K562 (cell line): Measurements from ENCODE around the gene COQ9.

Experiments used
- ETV5 ChIP-seq: sonication (generic); formaldehyde crosslinking; IDR thresholded peaks from 2 replicates; pipeline ENCODE4 v1.4.0; 2020; ENCODE audit warnings: low read depth, mild to moderate bottlenecking, missing genetic modification reagents
- FOXP1 ChIP-seq: sonication (generic); formaldehyde crosslinking; IDR thresholded peaks from 2 replicates; pipeline ENCODE4 v1.8.0; 2022; ENCODE audit warnings: mild to moderate bottlenecking, missing genetic modification reagents
- NFE2 ChIP-seq: IDR thresholded peaks from 2 replicates; pipeline ENCODE4 v1.6.1; 2014; ENCODE audit warnings: antibody characterized with exemption, low read depth
- POLR2A ChIP-seq: fragments of 450-650 bp; conservative IDR thresholded peaks from 2 replicates; pipeline ENCODE4 v1.6.1; 2016
- ZBTB7A ChIP-seq: IDR thresholded peaks from 2 replicates; pipeline ENCODE4 v1.6.1; 2011; ENCODE audit warnings: low read depth, mild to moderate bottlenecking, low read length, moderate library complexity, borderline replicate concordance; ENCODE audit not compliant: control insufficient read depth
- ZNF217 ChIP-seq: sonication (generic); formaldehyde crosslinking; IDR thresholded peaks from 2 replicates; pipeline ENCODE4 v1.8.0; 2022; ENCODE audit warnings: mild to moderate bottlenecking, missing genetic modification reagents

DNA sequence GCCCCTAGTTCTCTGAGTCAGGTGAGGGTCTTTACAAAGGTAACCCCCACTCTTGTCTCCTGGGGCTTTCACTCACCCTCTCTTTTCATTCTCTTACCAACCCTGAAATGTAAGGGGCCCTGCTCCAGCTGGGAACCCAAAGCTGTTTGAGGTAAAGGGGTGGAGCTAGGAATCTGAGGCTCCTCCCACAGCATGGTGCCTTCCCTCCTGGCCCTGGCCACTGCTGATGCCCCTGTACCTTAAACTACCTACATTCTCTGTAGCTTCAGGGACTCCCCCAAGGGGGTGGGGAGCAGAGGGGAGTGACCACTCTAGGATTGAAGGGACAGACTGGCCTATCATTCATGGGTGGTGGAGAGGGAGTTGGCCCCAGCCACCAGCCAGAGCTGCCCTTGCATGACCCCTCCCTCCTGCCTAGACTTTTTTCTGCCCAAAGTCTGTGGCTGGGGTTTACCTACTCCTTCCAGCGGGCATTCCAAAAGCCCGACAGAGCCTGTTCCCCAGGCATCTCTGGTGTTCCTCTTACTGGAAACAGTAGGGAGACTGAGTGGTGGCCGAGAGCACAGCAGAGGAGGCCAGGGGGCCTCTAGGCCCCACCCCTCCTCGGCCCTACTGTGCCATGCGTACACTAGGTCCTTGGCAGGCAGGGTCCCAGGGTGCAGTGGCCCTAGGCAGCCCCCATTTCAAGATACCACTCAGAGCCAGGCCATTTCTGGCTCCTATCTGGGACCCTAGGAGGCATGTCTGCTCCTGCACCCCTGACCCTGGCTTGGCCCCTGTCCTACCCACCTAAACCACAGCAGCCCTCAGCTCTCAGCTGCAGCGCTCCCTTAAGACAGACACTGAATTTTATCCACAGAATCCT, 29.5 kb downstream of the COQ9 start:
- no peak for TF ChIP-seq ZBTB7A
- no peak for TF ChIP-seq POLR2A
- no peak for TF ChIP-seq ZNF217 (CRISPR knock-in tag)
- no peak for TF ChIP-seq NFE2
- TF ChIP-seq FOXP1 (CRISPR knock-in tag) = no peak
- TF ChIP-seq ETV5 (CRISPR knock-in tag) = no peak
